OCI-LY1 (cell line): ENCODE results near the gene GABBR2.

Experiments used
- CTCF ChIP-seq: fragments of 200-600 bp; sonication (generic), shearing (Covaris generic); IDR thresholded peaks from 2 replicates; pipeline ENCODE4 v1.5.1; 2017; ENCODE audit warnings: mild to moderate bottlenecking, antibody characterized with exemption, low read length, moderate library complexity, mixed read lengths
- EZH2 ChIP-seq: fragments of 200-600 bp; sonication (generic), shearing (Covaris generic); IDR thresholded peaks from 2 replicates; pipeline ENCODE4 v1.8.0; 2017; ENCODE audit warnings: borderline replicate concordance, mixed run types, mild to moderate bottlenecking, antibody characterized with exemption, low read length, moderate library complexity, mixed read lengths

- TF ChIP-seq CTCF (no peak), EZH2 (no peak)
Measured at GRCh38 chr9:98342098-98342819, 366.5 kb downstream of the GABBR2 start.
